Skin epidermis (tissue), 12 donors: Measurements from ENCODE around the gene DGUOK.

ENCODE experiments used
- H3K27ac ChIP-seq, 21 experiments: fragments of 200-600 bp; sonication (generic) in 11 of 21; one replicate each; pipeline ENCODE4 v1.5.0; 2020; ENCODE audit warnings: mild to moderate bottlenecking in 3 of 21, inconsistent platforms in 2 of 21, moderate library complexity in 2 of 21
- H3K4me3 ChIP-seq, 7 experiments: fragments of 200-600 bp; sonication (generic) in 2 of 7; one replicate each; pipeline ENCODE4 v1.5.0; 2020; ENCODE audit warnings: inconsistent platforms in 2 of 7, mild to moderate bottlenecking in 2 of 7, moderate library complexity in 1 of 7

The DGUOK gene

GRCh38 chr2:73918856-73919255 lies 7.8 kb upstream of the DGUOK start:
- H3K4me3 ChIP-seq: no peak overlapping the region
- H3K27ac ChIP-seq: no peak overlapping the region

GRCh38 chr2:73919596-73920228 lies 7.0 kb upstream of the DGUOK start:
- H3K4me3 ChIP-seq: no peak overlapping the region
- no peak overlapping the region for H3K27ac ChIP-seq

GRCh38 chr2:73920577-73921545 lies 5.8 kb upstream of the DGUOK start:
- no peak overlapping the region for H3K4me3 ChIP-seq
- H3K27ac ChIP-seq: no peak overlapping the region

- Histone ChIP-seq H3K27ac (no peak overlapping the region), H3K4me3 (no peak overlapping the region)
These were observed 5.1 kb upstream of the DGUOK start for GRCh38 chr2:73921581-73921980.

GRCh38 chr2:73922681-73923080 lies 4.0 kb upstream of the DGUOK start:
- Histone ChIP-seq H3K4me3 (no peak overlapping the region), H3K27ac (no peak overlapping the region)

GRCh38 chr2:73925033-73925704 lies 1.5 kb upstream of the DGUOK start:
- peak overlapping the region in 9 of 21 experiments; percentile 41 to 99 (median 97) for H3K27ac ChIP-seq
- H3K4me3 ChIP-seq: no peak overlapping the region

GRCh38 chr2:73925853-73926492 lies 707 bp upstream of the DGUOK start:
- peak overlapping the region; percentile 56 to 79 (median 65) for H3K4me3 ChIP-seq
- H3K27ac ChIP-seq: peak overlapping the region in 20 of 21 experiments; percentile 34 to 99 (median 92)

- Histone ChIP-seq H3K4me3 (peak overlapping the region; percentile 56 to 79 (median 65)), H3K27ac (peak overlapping the region; percentile 84 to 99 (median 96))
These were observed 664 bp downstream of the DGUOK start for GRCh38 chr2:73927344-73927743.

- no peak overlapping the region for H3K4me3 ChIP-seq
These were observed 2.3 kb downstream of the DGUOK start for GRCh38 chr2:73928963-73929347.

GRCh38 chr2:73930386-73930785 lies 3.7 kb downstream of the DGUOK start:
- H3K4me3 ChIP-seq: no peak overlapping the region
- H3K27ac ChIP-seq: peak overlapping the region in 2 of 21 experiments; percentile 43 to 55

More at GRCh38 chr2:73928963-73929347, 2.3 kb downstream of the DGUOK start:
- H3K27ac ChIP-seq: no peak overlapping the region

- H3K4me3 ChIP-seq: no peak overlapping the region
- H3K27ac ChIP-seq: peak overlapping the region in 2 of 21 experiments; percentile 5 to 17
These were observed 5.1 kb downstream of the DGUOK start for GRCh38 chr2:73931531-73932500.

- Histone ChIP-seq H3K4me3 (no peak overlapping the region), H3K27ac (no peak overlapping the region)
These were observed 6.5 kb downstream of the DGUOK start for GRCh38 chr2:73933194-73933593.

- H3K27ac ChIP-seq: no peak overlapping the region
- no peak overlapping the region for H3K4me3 ChIP-seq
These were observed 9.0 kb downstream of the DGUOK start for GRCh38 chr2:73935641-73936040.

GRCh38 chr2:73937103-73937885 lies 10.6 kb downstream of the DGUOK start:
- peak overlapping the region in 1 of 21 experiments; percentile 17 for H3K27ac ChIP-seq
- no peak overlapping the region for H3K4me3 ChIP-seq

- H3K4me3 ChIP-seq: no peak overlapping the region
- H3K27ac ChIP-seq: peak overlapping the region in 3 of 21 experiments; percentile 17 to 78 (median 27)
These were observed 11.2 kb downstream of the DGUOK start for GRCh38 chr2:73937899-73938298.

- H3K4me3 ChIP-seq: no peak overlapping the region
- peak overlapping the region in 11 of 21 experiments; percentile 14 to 78 (median 45) for H3K27ac ChIP-seq
These were observed 12.2 kb downstream of the DGUOK start for GRCh38 chr2:73938718-73939352.

GRCh38 chr2:73939419-73939818 lies 12.7 kb downstream of the DGUOK start:
- Histone ChIP-seq H3K27ac (peak overlapping the region in 12 of 21 experiments; percentile 17 to 78 (median 64)), H3K4me3 (no peak overlapping the region)
